K562 (cell line): Measurements from ENCODE around the gene KCNJ5.

Experiments
- E2F4 ChIP-seq: sonication (generic); formaldehyde crosslinking; IDR thresholded peaks from 2 replicates; pipeline ENCODE4 v1.8.0; 2022; ENCODE audit warnings: mild to moderate bottlenecking, low read depth, missing genetic modification reagents
- HIVEP1 ChIP-seq: fragments of 250-450 bp; sonication (Bioruptor Pico); IDR thresholded peaks from 2 replicates; pipeline ENCODE4 v1.4.0; 2020; ENCODE audit warnings: mild to moderate bottlenecking
- POLR3A ChIP-seq: IDR thresholded peaks from 2 replicates; pipeline ENCODE4 v1.6.1; 2011; ENCODE audit warnings: borderline replicate concordance, mild to moderate bottlenecking, moderate library complexity; ENCODE audit not compliant: insufficient read length, insufficient read depth; ENCODE audit errors: extremely low read depth
- TEAD4 ChIP-seq, 2 experiments: sonication (generic) in 1 of 2; formaldehyde crosslinking in 1 of 2; IDR thresholded peaks; 2 replicates each; pipeline versions ENCODE4 v1.6.1 to v1.8.0; 2012 to 2022; ENCODE audit warnings: borderline replicate concordance in 1 of 2, inconsistent platforms in 1 of 2, low read length in 1 of 2, mild to moderate bottlenecking in 1 of 2, missing genetic modification reagents in 1 of 2
- ZNF561 ChIP-seq: fragments of 450-650 bp; formaldehyde crosslinking; conservative IDR thresholded peaks from 2 replicates; pipeline ENCODE4 v1.4.0; 2020; ENCODE audit warnings: mild to moderate bottlenecking, moderate library complexity

DNA sequence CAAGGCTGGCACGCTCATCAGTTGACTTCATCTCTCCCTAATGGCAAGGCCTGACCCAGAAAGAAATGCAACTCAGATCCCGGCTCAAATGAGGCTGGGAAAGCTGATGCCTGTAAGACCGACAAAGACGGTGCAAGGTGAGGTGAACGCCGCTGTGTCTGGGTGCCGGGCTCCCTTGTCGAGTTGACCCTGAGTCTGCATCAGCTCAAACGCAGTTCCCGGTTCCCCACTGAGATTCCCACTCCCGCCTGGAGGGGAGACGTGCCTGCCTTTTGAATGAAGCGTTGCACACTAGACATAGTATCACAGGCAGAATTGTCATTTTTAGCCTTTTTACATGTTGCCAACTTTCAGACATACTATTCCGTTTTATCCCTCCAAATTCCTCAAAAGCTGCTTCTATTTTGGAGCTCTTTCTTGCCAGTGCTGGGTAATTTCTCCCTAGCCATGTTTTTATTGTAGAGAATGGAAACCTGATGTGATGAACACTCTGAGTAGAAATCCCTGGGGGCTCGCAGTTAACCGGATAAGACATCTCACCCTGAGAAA, 52.3 kb downstream of the KCNJ5 start:
- TF ChIP-seq E2F4 (CRISPR knock-in tag) (no peak), ZNF561 (no peak), HIVEP1 (CRISPR knock-in tag) (no peak), POLR3A (no peak), TEAD4 (IDR thresholded peaks at IDR 0.05; ENCODE audit: low read length) (no peak), TEAD4 (CRISPR knock-in tag; IDR thresholded peaks at IDR 0.05; ENCODE audit: borderline replicate concordance) (no peak)
